HepG2 (cell line): ENCODE data around the gene DPH7. TPM values are rescaled to one million over a fixed set of nuclear protein-coding genes. Genes with fewer than 3 reads are reported as not detected.

ENCODE experiments used
- AGO2 ChIP-seq: fragments of 200-400 bp; formaldehyde crosslinking; optimal IDR thresholded peaks from 2 replicates; pipeline ENCODE3; 2017; ENCODE audit warnings: mild to moderate bottlenecking, low read depth, low read length, moderate library complexity
- CREM ChIP-seq, 2 experiments: sonication (generic) in 1 of 2; formaldehyde crosslinking in 1 of 2; IDR thresholded peaks; 2 replicates each; pipeline versions ENCODE4 v1.4.0 to v1.6.1; 2016 to 2020; ENCODE audit warnings: antibody characterized with exemption in 1 of 2, mild to moderate bottlenecking in 1 of 2, missing genetic modification reagents in 1 of 2
- HMG20B ChIP-seq: conservative IDR thresholded peaks from 2 replicates; pipeline ENCODE4 v1.6.1; 2016; ENCODE audit warnings: missing genetic modification reagents, missing compliant biosample characterization
- KDM2A ChIP-seq: sonication (generic); formaldehyde crosslinking; IDR thresholded peaks from 2 replicates; pipeline ENCODE4 v1.4.0; 2020; ENCODE audit warnings: low read depth, missing genetic modification reagents, borderline replicate concordance
- NRL ChIP-seq: sonication (generic); formaldehyde crosslinking; IDR thresholded peaks from 2 replicates; pipeline ENCODE4 v1.5.0; 2020; ENCODE audit warnings: missing genetic modification reagents, mild to moderate bottlenecking, moderate library complexity, borderline replicate concordance
- RBFOX2 ChIP-seq: fragments of 200-400 bp; formaldehyde crosslinking; IDR thresholded peaks from 2 replicates; pipeline ENCODE4 v1.6.1; 2017; ENCODE audit warnings: low read depth, mild to moderate bottlenecking, low read length
- RFX3 ChIP-seq: IDR thresholded peaks from 2 replicates; pipeline ENCODE4 v1.6.1; 2016; ENCODE audit warnings: missing biosample characterization, missing genetic modification reagents
- SRSF9 ChIP-seq: fragments of 200-400 bp; formaldehyde crosslinking; IDR thresholded peaks from 2 replicates; pipeline ENCODE4 v1.6.1; 2018; ENCODE audit warnings: borderline replicate concordance, mild to moderate bottlenecking, low read depth, low read length; ENCODE audit not compliant: insufficient read depth, poor library complexity, severe bottlenecking
- TAF15 ChIP-seq: fragments of 200-400 bp; formaldehyde crosslinking; IDR thresholded peaks from one replicate; pipeline ENCODE4 v1.6.1; 2018; ENCODE audit warnings: mild to moderate bottlenecking, low read depth, low read length; ENCODE audit not compliant: poor library complexity, severe bottlenecking
- TERF1 ChIP-seq: sonication (generic); formaldehyde crosslinking; IDR thresholded peaks from 2 replicates; pipeline ENCODE4 v1.8.0; 2022; ENCODE audit warnings: mild to moderate bottlenecking, missing genetic modification reagents, moderate library complexity
- ZNF563 ChIP-seq: sonication (generic); formaldehyde crosslinking; IDR thresholded peaks from 2 replicates; pipeline ENCODE4 v1.8.0; 2022; ENCODE audit warnings: mild to moderate bottlenecking, moderate library complexity, missing genetic modification reagents
- ZNF577 ChIP-seq: sonication (generic); formaldehyde crosslinking; IDR thresholded peaks from 2 replicates; pipeline ENCODE4 v1.4.0; 2020; ENCODE audit warnings: mild to moderate bottlenecking, low read depth, missing genetic modification reagents, borderline replicate concordance
- ZNF878 ChIP-seq: sonication (generic); formaldehyde crosslinking; IDR thresholded peaks from 2 replicates; pipeline ENCODE4 v1.8.1; 2023; ENCODE audit warnings: mild to moderate bottlenecking, missing genetic modification reagents, moderate library complexity
- ZZZ3 ChIP-seq: sonication (generic); formaldehyde crosslinking; IDR thresholded peaks from 2 replicates; pipeline ENCODE4 v1.4.0; 2020; ENCODE audit warnings: missing genetic modification reagents, mild to moderate bottlenecking, borderline replicate concordance
- polyA plus RNA-seq, 8 experiments: library from polyadenylated mRNA; depleted of rRNA in 3 of 8; stranded (reverse) in 7 of 8; unstranded in 1 of 8; fragments of >200 nt; fragmentation: Illumina TruSeq in 4 of 8; extraction: Trizol in 4 of 8; gene quantifications; 2 replicates each; pipeline versions ENCODE4 v1.2.1 to v1.2.3, GENCODE V29; 2011 to 2016; ENCODE audit warnings: low read depth in 4 of 8, missing spikeins in 1 of 8, mixed read lengths in 1 of 8; ENCODE audit not compliant: insufficient read depth in 1 of 8
- total RNA-seq, 5 experiments: library from RNA; depleted of rRNA; stranded (reverse); fragments of >200 nt; fragmentation: Illumina TruSeq; extraction: Trizol; gene quantifications; 2 replicates each; pipeline ENCODE4 v1.2.3, GENCODE V29; 2016; ENCODE audit warnings: low read depth in 1 of 5
- TF ChIP-seq, protein P1 (sequence below): sonication (generic); formaldehyde crosslinking; IDR thresholded peaks from 2 replicates; pipeline ENCODE4 v1.4.0; 2020; ENCODE audit warnings: low read depth, missing genetic modification reagents
- TF ChIP-seq, protein P2 (sequence below): sonication (generic); formaldehyde crosslinking; IDR thresholded peaks from 2 replicates; pipeline ENCODE4 v1.4.0; 2020; ENCODE audit warnings: missing genetic modification reagents
- TF ChIP-seq, protein P3 (sequence below): sonication (generic); formaldehyde crosslinking; IDR thresholded peaks from 2 replicates; pipeline ENCODE4; 2020; ENCODE audit warnings: missing genetic modification reagents, mild to moderate bottlenecking, borderline replicate concordance

DPH7 gene
- total and polyA plus RNA-seq, 2 of the 13 experiments (the other 11 are each of a cell fraction or from before 2014, with no cell fraction given) = 27.6 to 31.6 TPM

DNA sequence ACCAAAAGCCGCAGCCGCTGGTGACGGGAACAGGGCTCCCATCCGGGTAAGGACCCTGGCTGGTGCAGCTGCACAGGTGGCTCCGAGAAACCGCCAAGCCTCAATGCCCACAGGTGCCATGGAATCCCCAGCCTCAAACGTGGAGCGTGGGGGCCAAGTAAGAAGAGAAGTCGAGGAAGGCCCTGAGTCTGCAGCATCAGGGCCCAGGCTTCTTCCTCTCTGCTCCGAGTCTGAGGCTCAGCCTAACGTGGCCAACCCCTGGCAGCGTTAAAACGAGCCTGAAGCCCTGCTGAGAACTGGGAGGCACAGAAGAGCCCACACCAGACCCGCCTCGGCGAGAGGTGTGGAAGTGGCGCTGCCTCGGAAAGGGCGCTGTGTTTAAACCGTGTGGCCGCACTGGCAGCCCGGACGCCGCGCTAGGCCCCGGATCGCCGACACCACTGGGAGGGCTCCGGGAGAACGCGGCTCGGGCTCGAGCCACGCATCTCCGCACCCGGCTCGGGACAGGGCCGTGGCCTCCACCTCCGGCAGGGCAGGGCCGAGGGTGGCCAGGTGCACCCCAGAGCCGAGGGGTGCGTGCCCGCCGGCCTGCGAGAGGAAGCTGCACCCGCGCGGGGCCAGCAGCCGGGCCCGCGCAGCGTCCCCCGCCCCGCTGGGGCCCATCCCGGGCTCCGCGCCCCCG lies 10.9 kb upstream of the DPH7 start (continued):
- TF ChIP-seq RBFOX2 = 0 out of 2 replicates have a peak, but pooled peaks have one; percentile 43
- no peak for TF ChIP-seq ZNF878
- no peak for TF ChIP-seq TAF15
- no peak for TF ChIP-seq HMG20B (CRISPR knock-in tag)
- TF ChIP-seq, protein P1, sequence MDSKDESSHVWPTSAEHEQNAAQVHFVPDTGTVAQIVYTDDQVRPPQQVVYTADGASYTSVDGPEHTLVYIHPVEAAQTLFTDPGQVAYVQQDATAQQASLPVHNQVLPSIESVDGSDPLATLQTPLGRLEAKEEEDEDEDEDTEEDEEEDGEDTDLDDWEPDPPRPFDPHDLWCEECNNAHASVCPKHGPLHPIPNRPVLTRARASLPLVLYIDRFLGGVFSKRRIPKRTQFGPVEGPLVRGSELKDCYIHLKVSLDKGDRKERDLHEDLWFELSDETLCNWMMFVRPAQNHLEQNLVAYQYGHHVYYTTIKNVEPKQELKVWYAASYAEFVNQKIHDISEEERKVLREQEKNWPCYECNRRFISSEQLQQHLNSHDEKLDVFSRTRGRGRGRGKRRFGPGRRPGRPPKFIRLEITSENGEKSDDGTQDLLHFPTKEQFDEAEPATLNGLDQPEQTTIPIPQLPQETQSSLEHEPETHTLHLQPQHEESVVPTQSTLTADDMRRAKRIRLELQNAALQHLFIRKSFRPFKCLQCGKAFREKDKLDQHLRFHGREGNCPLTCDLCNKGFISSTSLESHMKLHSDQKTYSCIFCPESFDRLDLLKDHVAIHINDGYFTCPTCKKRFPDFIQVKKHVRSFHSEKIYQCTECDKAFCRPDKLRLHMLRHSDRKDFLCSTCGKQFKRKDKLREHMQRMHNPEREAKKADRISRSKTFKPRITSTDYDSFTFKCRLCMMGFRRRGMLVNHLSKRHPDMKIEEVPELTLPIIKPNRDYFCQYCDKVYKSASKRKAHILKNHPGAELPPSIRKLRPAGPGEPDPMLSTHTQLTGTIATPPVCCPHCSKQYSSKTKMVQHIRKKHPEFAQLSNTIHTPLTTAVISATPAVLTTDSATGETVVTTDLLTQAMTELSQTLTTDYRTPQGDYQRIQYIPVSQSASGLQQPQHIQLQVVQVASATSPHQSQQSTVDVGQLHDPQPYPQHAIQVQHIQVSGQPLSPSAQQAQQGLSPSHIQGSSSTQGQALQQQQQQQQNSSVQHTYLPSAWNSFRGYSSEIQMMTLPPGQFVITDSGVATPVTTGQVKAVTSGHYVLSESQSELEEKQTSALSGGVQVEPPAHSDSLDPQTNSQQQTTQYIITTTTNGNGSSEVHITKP (CRISPR knock-in tag) = no peak
- 0 out of 2 replicates have a peak, but pooled peaks have one; percentile 36 for TF ChIP-seq ZNF563
- TF ChIP-seq ZZZ3 = no peak
- TF ChIP-seq, protein P2, sequence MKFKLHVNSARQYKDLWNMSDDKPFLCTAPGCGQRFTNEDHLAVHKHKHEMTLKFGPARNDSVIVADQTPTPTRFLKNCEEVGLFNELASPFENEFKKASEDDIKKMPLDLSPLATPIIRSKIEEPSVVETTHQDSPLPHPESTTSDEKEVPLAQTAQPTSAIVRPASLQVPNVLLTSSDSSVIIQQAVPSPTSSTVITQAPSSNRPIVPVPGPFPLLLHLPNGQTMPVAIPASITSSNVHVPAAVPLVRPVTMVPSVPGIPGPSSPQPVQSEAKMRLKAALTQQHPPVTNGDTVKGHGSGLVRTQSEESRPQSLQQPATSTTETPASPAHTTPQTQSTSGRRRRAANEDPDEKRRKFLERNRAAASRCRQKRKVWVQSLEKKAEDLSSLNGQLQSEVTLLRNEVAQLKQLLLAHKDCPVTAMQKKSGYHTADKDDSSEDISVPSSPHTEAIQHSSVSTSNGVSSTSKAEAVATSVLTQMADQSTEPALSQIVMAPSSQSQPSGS (CRISPR knock-in tag) = 0 out of 2 replicates have a peak, but pooled peaks have one; percentile 16
- peak; percentile 55 for TF ChIP-seq AGO2
- TF ChIP-seq CREM (IDR thresholded peaks at IDR 0.05) = no peak
- no peak for TF ChIP-seq CREM (CRISPR knock-in tag; IDR thresholded peaks at IDR 0.05)
- TF ChIP-seq RFX3 (CRISPR knock-in tag) = no peak
- no peak for TF ChIP-seq SRSF9
- peak; percentile 40; the same call in 1 of the 2 replicates for TF ChIP-seq NRL
- peak; percentile 40; the same call in 1 of the 2 replicates for TF ChIP-seq KDM2A (CRISPR knock-in tag)
- TF ChIP-seq, protein P3, sequence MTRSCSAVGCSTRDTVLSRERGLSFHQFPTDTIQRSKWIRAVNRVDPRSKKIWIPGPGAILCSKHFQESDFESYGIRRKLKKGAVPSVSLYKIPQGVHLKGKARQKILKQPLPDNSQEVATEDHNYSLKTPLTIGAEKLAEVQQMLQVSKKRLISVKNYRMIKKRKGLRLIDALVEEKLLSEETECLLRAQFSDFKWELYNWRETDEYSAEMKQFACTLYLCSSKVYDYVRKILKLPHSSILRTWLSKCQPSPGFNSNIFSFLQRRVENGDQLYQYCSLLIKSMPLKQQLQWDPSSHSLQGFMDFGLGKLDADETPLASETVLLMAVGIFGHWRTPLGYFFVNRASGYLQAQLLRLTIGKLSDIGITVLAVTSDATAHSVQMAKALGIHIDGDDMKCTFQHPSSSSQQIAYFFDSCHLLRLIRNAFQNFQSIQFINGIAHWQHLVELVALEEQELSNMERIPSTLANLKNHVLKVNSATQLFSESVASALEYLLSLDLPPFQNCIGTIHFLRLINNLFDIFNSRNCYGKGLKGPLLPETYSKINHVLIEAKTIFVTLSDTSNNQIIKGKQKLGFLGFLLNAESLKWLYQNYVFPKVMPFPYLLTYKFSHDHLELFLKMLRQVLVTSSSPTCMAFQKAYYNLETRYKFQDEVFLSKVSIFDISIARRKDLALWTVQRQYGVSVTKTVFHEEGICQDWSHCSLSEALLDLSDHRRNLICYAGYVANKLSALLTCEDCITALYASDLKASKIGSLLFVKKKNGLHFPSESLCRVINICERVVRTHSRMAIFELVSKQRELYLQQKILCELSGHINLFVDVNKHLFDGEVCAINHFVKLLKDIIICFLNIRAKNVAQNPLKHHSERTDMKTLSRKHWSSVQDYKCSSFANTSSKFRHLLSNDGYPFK (CRISPR knock-in tag) = no peak
- TF ChIP-seq TERF1 (CRISPR knock-in tag) = no peak
- TF ChIP-seq ZNF577 (CRISPR knock-in tag) = no peak
